Measurements from ENCODE around the gene NASP. TPM values are rescaled to one million over a fixed set of nuclear protein-coding genes. Genes with fewer than 3 reads are reported as not detected.

NASP gene
- total and polyA plus RNA-seq, 2 of the 4 experiments (the other 2 are of a cell fraction): 56.6 to 124 TPM

DNA sequence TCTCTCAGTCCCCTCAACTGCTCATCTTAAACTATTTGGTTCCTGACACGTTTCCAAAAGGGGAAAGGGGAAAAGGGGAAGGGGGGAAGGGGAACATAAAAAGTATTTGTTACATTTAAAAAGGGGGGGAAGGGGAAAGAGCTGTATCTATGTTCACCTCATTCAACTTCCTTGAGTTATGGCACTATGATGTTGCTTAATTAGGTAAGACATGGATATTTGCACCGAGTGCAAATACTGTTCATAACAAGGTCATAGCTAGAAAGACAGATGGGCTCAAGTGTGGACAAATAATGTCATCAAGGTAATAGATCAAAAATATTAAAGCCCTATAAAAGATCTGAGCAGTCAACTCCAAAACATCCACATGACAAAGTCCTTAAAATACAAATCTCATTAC, 76.5 kb downstream of the NASP start:
- H2AK5ac ChIP-seq (ENCODE audit: low read depth, low read length): no peak overlapping the region
- H2BK15ac ChIP-seq (ENCODE audit: low read depth, low read length): no peak overlapping the region

More for the DNA sequence above, 76.5 kb downstream of the NASP start:
- Histone ChIP-seq H3K23ac (ENCODE audit: low read depth, low read length) (no peak overlapping the region), H3K4ac (ENCODE audit: low read depth, low read length) (no peak overlapping the region), H3K9me3 (ENCODE audit: control insufficient read depth, insufficient read depth, low read length) (no peaks in the 10 kb centered on the region), H3K27me3 (ENCODE audit: control insufficient read depth, insufficient read depth, low read length) (no peaks in the 10 kb centered on the region), H4K91ac (ENCODE audit: insufficient read depth, low read depth, low read length) (no peak overlapping the region), H3K4me1 (ENCODE audit: control insufficient read depth, insufficient read depth, low read length) (no peaks in the 10 kb centered on the region), H2AFZ (replicated peaks; ENCODE audit: low read length, poor library complexity) (no peak overlapping the region), H3K4me3 (ENCODE audit: insufficient read depth, low read depth, low read length) (no peak overlapping the region), H3K27ac (ENCODE audit: insufficient read depth, low read length) (no peak overlapping the region), H3K9me1 (ENCODE audit: insufficient read depth, low read length) (no peaks in the 10 kb centered on the region), H3K36me3 (ENCODE audit: control insufficient read depth, insufficient read depth, low read length) (peaks cover 30% of the 10 kb centered on the region), H3K4me2 (ENCODE audit: low read depth, low read length) (no peak overlapping the region), H3K9ac (ENCODE audit: low read depth, low read length) (no peak overlapping the region), H2AK9ac (replicated peaks; ENCODE audit: low read depth, low read length, poor library complexity) (no peak overlapping the region), H2BK20ac (ENCODE audit: low read depth, low read length) (no peak overlapping the region), H3K56ac (ENCODE audit: extremely low read depth, insufficient read depth, low read length) (no peak overlapping the region), H4K8ac (ENCODE audit: low read depth in 2 of 2, low read length in 2 of 2) (no peak overlapping the region), H3K14ac (replicated peaks; ENCODE audit: low read depth, low read length) (no peak overlapping the region), H3K18ac (ENCODE audit: low read depth, low read length) (no peak overlapping the region), H4K5ac (ENCODE audit: low read depth, low read length) (no peak overlapping the region), H4K20me1 (ENCODE audit: insufficient read depth, low read length) (peaks cover 29% of the 10 kb centered on the region), H3K79me1 (ENCODE audit: low read depth in 1 of 2, low read length in 2 of 2) (peaks cover 30 to 66% of the 10 kb centered on the region in 2 experiments), H2BK120ac (ENCODE audit: low read depth, low read length) (no peak overlapping the region), H2BK5ac (ENCODE audit: low read depth, low read length, poor library complexity, severe bottlenecking) (no peak overlapping the region)
- ATAC-seq (ENCODE audit: low read depth): no peak
- TF ChIP-seq MXI1 (IDR thresholded peaks at IDR 0.05; ENCODE audit: borderline replicate concordance, low read depth, low read length) (no peak), MAFK (IDR thresholded peaks at IDR 0.05; ENCODE audit: low read depth, low read length) (no peak), CHD1 (IDR thresholded peaks at IDR 0.05; ENCODE audit: low read depth, low read length) (no peak), POLR2A (IDR thresholded peaks at IDR 0.05; ENCODE audit: low read depth, low read length) (no peak), NFE2L2 (IDR thresholded peaks at IDR 0.05; ENCODE audit: low read depth, low read length) (no peak), RFX5 (IDR thresholded peaks at IDR 0.05; ENCODE audit: low read depth, low read length) (no peak), CTCF (conservative IDR thresholded peaks at IDR 0.05; ENCODE audit: low read depth, low read length) (no peak)
- TF ChIP-seq, protein P1, sequence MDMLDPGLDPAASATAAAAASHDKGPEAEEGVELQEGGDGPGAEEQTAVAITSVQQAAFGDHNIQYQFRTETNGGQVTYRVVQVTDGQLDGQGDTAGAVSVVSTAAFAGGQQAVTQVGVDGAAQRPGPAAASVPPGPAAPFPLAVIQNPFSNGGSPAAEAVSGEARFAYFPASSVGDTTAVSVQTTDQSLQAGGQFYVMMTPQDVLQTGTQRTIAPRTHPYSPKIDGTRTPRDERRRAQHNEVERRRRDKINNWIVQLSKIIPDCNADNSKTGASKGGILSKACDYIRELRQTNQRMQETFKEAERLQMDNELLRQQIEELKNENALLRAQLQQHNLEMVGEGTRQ (IDR thresholded peaks at IDR 0.05; ENCODE audit: low read depth, low read length): no peak
- POLR2A ChIA-PET (ENCODE audit: unreplicated experiment): no interaction called here
- WGBS, 2 experiments (ENCODE audit: extremely low coverage in 2 of 2, insufficient read length in 1 of 2): no CpG with 5 or more reads among the region's 2 CpGs
- intact Hi-C loops (cut with micrococcal nuclease): no loop called here
- in situ Hi-C loops (cut with MboI; ENCODE audit: low sequenced_read_pairs): no loop called here
- BruUV-seq (replicated peaks): TSS peak; percentile 84
- DNase-seq: no peak
- dilution Hi-C loops (cut with HindIII; ENCODE audit: low sequenced_read_pairs, unreplicated experiment): no loop called here
- CTCF ChIA-PET: no interaction called here
